Spleen (tissue), 11 donors: ENCODE data around the gene SPHK2. TPM values are rescaled to one million over a fixed set of nuclear protein-coding genes. Genes with fewer than 3 reads are reported as not detected.

ENCODE experiments used
- DNase-seq: peaks from one replicate; pipeline ENCODE4 v3.0.0-alpha.2; 2020
- H3K27ac ChIP-seq, 8 donors: fragments of 200-600 bp; sonication (generic) in 7 of 8; 1 replicate in 4 of 8; 2 replicates in 4 of 8; pipeline versions ENCODE4 v1.5.0 to v1.8.0; 2016 to 2021; ENCODE audit warnings: inconsistent platforms in 4 of 8, mild to moderate bottlenecking in 4 of 8, moderate library complexity in 1 of 8
- H3K27me3 ChIP-seq, 7 donors: fragments of 200-600 bp; sonication (generic) in 6 of 7; replicated peaks in 1 of 7; 1 replicate in 4 of 7; 2 replicates in 3 of 7; pipeline versions ENCODE4 v1.5.0 to v1.8.0; 2016 to 2021; ENCODE audit warnings: inconsistent platforms in 3 of 7, mild to moderate bottlenecking in 1 of 7
- H3K36me3 ChIP-seq, 6 donors: fragments of 200-600 bp; sonication (generic) in 5 of 6; 1 replicate in 4 of 6; 2 replicates in 2 of 6; pipeline versions ENCODE4 v1.5.0 to v1.8.0; 2016 to 2021; ENCODE audit warnings: inconsistent platforms in 2 of 6
- H3K4me1 ChIP-seq, 6 donors: fragments of 200-600 bp; sonication (generic) in 5 of 6; 1 replicate in 3 of 6; 2 replicates in 3 of 6; pipeline versions ENCODE4 v1.5.0 to v1.8.0; 2016 to 2021; ENCODE audit warnings: inconsistent platforms in 3 of 6
- H3K4me3 ChIP-seq, 8 donors: fragments of 200-600 bp; sonication (generic) in 7 of 8; 1 replicate in 4 of 8; 2 replicates in 4 of 8; pipeline versions ENCODE4 v1.5.0 to v1.8.0; 2016 to 2021; ENCODE audit warnings: inconsistent platforms in 4 of 8, mild to moderate bottlenecking in 4 of 8, moderate library complexity in 2 of 8
- H3K9me3 ChIP-seq, 8 donors: fragments of 200-600 bp; sonication (generic) in 7 of 8; 1 replicate in 4 of 8; 2 replicates in 4 of 8; pipeline versions ENCODE4 v1.5.0 to v1.8.0; 2016 to 2021; ENCODE audit warnings: inconsistent platforms in 4 of 8
- CTCF ChIP-seq, 11 experiments: fragments of 200-600 bp in 7 of 11; fragments of 450-650 bp in 4 of 11; sonication (generic) in 4 of 11; IDR thresholded peaks in 8 of 11; conservative IDR thresholded peaks in 3 of 11; 1 replicate in 7 of 11; 2 replicates in 4 of 11; pipeline versions ENCODE4 v1.4.0 to v1.8.0; 2016 to 2021; ENCODE audit warnings: antibody characterized with exemption in 11 of 11, inconsistent platforms in 4 of 11, mild to moderate bottlenecking in 1 of 11
- POLR2A ChIP-seq, 3 donors: fragments of 450-650 bp; IDR thresholded peaks; one replicate each; pipeline ENCODE4 v1.5.1; 2017; ENCODE audit warnings: antibody characterized with exemption in 3 of 3, mild to moderate bottlenecking in 1 of 3
- POLR2AphosphoS5 ChIP-seq, 3 donors: sonication (generic); formaldehyde crosslinking; IDR thresholded peaks; one replicate each; pipeline ENCODE4 v1.5.1; 2017; ENCODE audit warnings: antibody characterized with exemption in 3 of 3
- WGBS, 5 donors: extraction: QIAGEN DNeasy Blood & Tissue Kit in 3 of 5; methylation state at CpG; one replicate each; pipeline versions ENCODE4 v1.1.5 to v1.1.7; 2013 to 2018; 5-methylcytosine and 5-hydroxymethylcytosine counted together
- intact Hi-C: fragments of 100-400 bp; cut with DNase I; formaldehyde crosslinking; loops from one replicate; pipeline ENCODE4 v1.15.0; 2023; ENCODE audit warnings: low total_unique reads
- polyA plus RNA-seq, 3 donors: library from polyadenylated mRNA; stranded (reverse); fragments of 200-250 nt; gene quantifications; one replicate each; pipeline ENCODE4 v1.2.1, GENCODE V29; 2013
- total RNA-seq, 7 donors: library from RNA; depleted of rRNA in 3 of 7; stranded (reverse); fragments of >200 nt in 3 of 7; fragmentation: NEBNext Ultra II Directional in 4 of 7; extraction: Animal tissue kit (Norgen Biotek cat#: 25700) in 4 of 7; gene quantifications; one replicate each; pipeline versions ENCODE4 v1.1.0 to v1.2.1, GENCODE V29; 2016 to 2021
- donor health status: healthy with polysubstance abuse.
- donor health status: DM: no; HTN: no; CAD: no; lungs with moderate emphysema.
- donor health status: DM: no; HTN: no; CAD: no.
- donor health status: Bipolar disorder and iron deficiency.
- donor health status: healthy.
- donor health status: DM: no; HTN: no; CAD: no.
- donor health status: DM: yes; HTN: yes; CAD: no.

Gene SPHK2
- total and polyA plus RNA-seq, 10 donors: 7.9 to 26.5 (median 21.3) TPM

DNA sequence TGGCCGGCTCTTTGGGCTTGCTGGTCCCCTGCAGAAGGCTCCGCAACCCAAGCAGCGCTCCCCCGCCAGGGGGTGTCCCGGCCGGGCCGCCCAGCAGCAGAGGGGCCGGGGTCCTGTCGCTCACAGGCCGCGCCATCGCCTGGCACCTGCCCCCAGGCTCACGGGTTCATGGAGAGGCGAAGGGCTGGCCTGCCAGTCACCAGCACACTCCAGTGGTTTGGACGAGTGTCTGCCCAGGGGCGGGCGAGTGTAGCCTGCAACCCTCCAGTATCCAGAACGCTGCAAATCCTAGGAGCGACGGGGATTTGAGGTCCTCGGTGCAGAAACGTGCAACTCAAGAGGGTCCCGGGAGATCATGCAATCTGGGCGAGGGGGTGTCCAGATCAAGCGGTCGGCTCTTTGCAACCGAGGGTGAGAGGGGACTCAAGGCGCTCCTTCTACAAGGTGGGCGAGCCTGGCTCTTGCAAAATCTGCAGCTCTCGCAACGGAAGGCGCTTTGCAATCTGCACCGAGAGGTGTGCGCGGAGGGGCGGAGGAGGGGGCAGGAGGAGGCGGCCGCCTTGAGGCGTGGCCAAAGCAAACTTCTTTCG lies 17.6 kb downstream of the SPHK2 start, which contains the start of gene DBP:
TSS of gene DBP (minus strand) at position 521 of the 590 bp plus-strand sequence. CDS start at position 136, 385 bp downstream.
- Histone ChIP-seq H3K9me3 (no peaks in the 10 kb centered on the region), H3K27ac (peak within 1 kb of the TSS; percentile 92 to 98 (median 95)), H3K4me1 (peaks cover 34 to 76% (median 56%) of the 10 kb centered on the region in 6 donors), H3K4me3 (peak within 1 kb of the TSS; percentile 57 to 98 (median 77)), H3K27me3 (no peaks in the 10 kb centered on the region), H3K36me3 (peaks cover 0 to 16% (median 10%) of the 10 kb centered on the region in 6 donors)
- DNase-seq: peak; percentile 93
- intact Hi-C loops: no loop called here
- 0 to 1% (median 0%) methylated on average over 21 to 40 of the region's 40 CpGs for WGBS, 5 donors
- TF ChIP-seq POLR2AphosphoS5 (IDR thresholded peaks at IDR 0.05) (peak in 1 of 3 donors; percentile 77), CTCF (IDR thresholded peaks at IDR 0.05 in 8 of 11, conservative IDR thresholded peaks at IDR 0.05 in 3 of 11) (peak in 4 of 11 experiments; percentile 12 to 38 (median 22)), POLR2A (IDR thresholded peaks at IDR 0.05) (peak in 1 of 3 donors; percentile 13)

- intact Hi-C loops: no loop called here
- H3K27me3 ChIP-seq: no peaks in the 10 kb centered on the region
- peaks cover 0 to 10% (median 7%) of the 10 kb centered on the region in 6 donors for H3K36me3 ChIP-seq
- 0% methylated on average over 28 to 38 of the region's 38 CpGs for WGBS, 5 donors
- DNase-seq: peak; percentile 100
- peak overlapping the region; percentile 21 to 98 (median 77) for H3K4me3 ChIP-seq
- TF ChIP-seq POLR2AphosphoS5 (IDR thresholded peaks at IDR 0.05) (peak; percentile 67 to 91 (median 89)), CTCF (IDR thresholded peaks at IDR 0.05 in 8 of 11, conservative IDR thresholded peaks at IDR 0.05 in 3 of 11) (peak in 1 of 11 experiments; percentile 2), POLR2A (IDR thresholded peaks at IDR 0.05) (no peak)
- H3K27ac ChIP-seq: peak overlapping the region; percentile 92 to 98 (median 95)
- H3K9me3 ChIP-seq: no peaks in the 10 kb centered on the region
- H3K4me1 ChIP-seq: peaks cover 31 to 71% (median 52%) of the 10 kb centered on the region in 6 donors
Observed at GRCh38 chr19:48637449-48637947, 18.2 kb downstream of the SPHK2 start.

- peak in 2 of 3 donors; percentile 24 to 33 for TF ChIP-seq POLR2A (IDR thresholded peaks at IDR 0.05)
- peak; percentile 63 to 78 (median 69) for TF ChIP-seq POLR2AphosphoS5 (IDR thresholded peaks at IDR 0.05)
- TF ChIP-seq CTCF (IDR thresholded peaks at IDR 0.05 in 8 of 11, conservative IDR thresholded peaks at IDR 0.05 in 3 of 11): no peak
- 3 to 6% (median 4%) methylated on average over 29 of the region's 29 CpGs for WGBS, 5 donors
- peaks cover 0 to 3% (median under 1%) of the 10 kb centered on the region in 6 donors for H3K36me3 ChIP-seq
- H3K4me1 ChIP-seq: peaks cover 25 to 64% (median 45%) of the 10 kb centered on the region in 6 donors
- DNase-seq: peak; percentile 93
- no peaks in the 10 kb centered on the region for H3K9me3 ChIP-seq
- intact Hi-C loops: no loop called here
- no peaks in the 10 kb centered on the region for H3K27me3 ChIP-seq
- peak overlapping the region; percentile 21 to 98 (median 70) for H3K4me3 ChIP-seq
- peak overlapping the region; percentile 92 to 98 (median 95) for H3K27ac ChIP-seq
Observed at GRCh38 chr19:48637948-48638830, 18.9 kb downstream of the SPHK2 start.
